Uterus (tissue), 4 donors: ENCODE results near the gene WDR76. TPM values are rescaled to one million over a fixed set of nuclear protein-coding genes. Genes with fewer than 3 reads are reported as not detected.

Source experiments
- DNase-seq, 2 donors: peaks; one replicate each; pipeline ENCODE4 v3.0.0-alpha.2; 2019 to 2020
- H3K27ac ChIP-seq, 2 donors: fragments of 200-600 bp; sonication (generic); 1 replicate in 1 of 2; 2 replicates in 1 of 2; pipeline ENCODE4 v1.5.1; 2016 to 2018
- H3K27me3 ChIP-seq, 2 donors: fragments of 200-600 bp; sonication (generic); one replicate each; pipeline ENCODE4 v1.5.1; 2018 to 2019; ENCODE audit warnings: control low read depth in 1 of 2
- H3K36me3 ChIP-seq, 2 donors: fragments of 200-600 bp; sonication (generic); one replicate each; pipeline ENCODE4 v1.5.1; 2019; ENCODE audit warnings: control low read depth in 1 of 2
- H3K4me1 ChIP-seq, 2 donors: fragments of 200-600 bp; sonication (generic); one replicate each; pipeline ENCODE4 v1.5.1; 2018 to 2019; ENCODE audit warnings: control low read depth in 1 of 2
- H3K4me3 ChIP-seq, 2 donors: fragments of 200-600 bp; sonication (generic); 1 replicate in 1 of 2; 2 replicates in 1 of 2; pipeline ENCODE4 v1.5.1; 2018 to 2019; ENCODE audit warnings: mild to moderate bottlenecking in 1 of 2
- H3K9me3 ChIP-seq, 2 donors: fragments of 200-600 bp; sonication (generic); one replicate each; pipeline ENCODE4 v1.5.1; 2019; ENCODE audit warnings: control low read depth in 1 of 2
- CTCF ChIP-seq, 4 experiments: fragments of 200-600 bp in 2 of 4; fragments of 450-650 bp in 2 of 4; sonication (generic) in 2 of 4; IDR thresholded peaks; one replicate each; pipeline ENCODE4 v1.5.1; 2016 to 2019; ENCODE audit warnings: antibody characterized with exemption in 4 of 4, mild to moderate bottlenecking in 2 of 4, moderate library complexity in 1 of 4
- POLR2A ChIP-seq, 2 donors: fragments of 450-650 bp; IDR thresholded peaks; one replicate each; pipeline ENCODE4 v1.6.1; 2016; ENCODE audit warnings: antibody characterized with exemption in 2 of 2, mild to moderate bottlenecking in 1 of 2, moderate library complexity in 1 of 2
- intact Hi-C: fragments of 100-400 bp; cut with DNase I; formaldehyde crosslinking; loops from one replicate; pipeline ENCODE4 v1.15.1; 2023; ENCODE audit warnings: low total_unique reads
- total RNA-seq, 4 donors: library from RNA; depleted of rRNA in 3 of 4; stranded (reverse); fragments of >200 nt in 3 of 4; gene quantifications; one replicate each; pipeline versions ENCODE4 v1.1.0 to v1.2.4, GENCODE V29; 2014 to 2023
- donor health status: DM: yes; HTN: yes; CAD: no.

WDR76 gene
- total RNA-seq, 4 donors from 2014 or later: 0.59 to 114 (median 13.0) TPM

DNA sequence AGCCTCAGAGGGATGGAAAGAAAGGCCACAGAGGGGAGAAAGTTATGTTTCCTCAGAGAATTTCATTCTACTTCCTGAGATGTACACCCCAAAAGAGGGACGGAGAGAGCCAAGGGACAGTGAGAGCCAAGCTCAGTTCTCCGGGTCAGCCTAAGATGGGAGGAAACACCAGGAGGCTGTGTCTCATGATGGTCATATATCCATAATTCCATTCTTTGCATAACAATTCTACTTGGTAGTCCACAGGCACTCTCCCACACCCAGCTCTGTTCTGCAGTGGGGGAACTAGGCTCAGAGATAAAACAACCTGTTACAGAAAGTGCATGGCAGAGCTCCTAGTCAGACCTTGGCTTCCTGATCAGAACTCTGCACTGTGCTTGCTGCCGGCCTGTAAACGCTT lies 54.4 kb downstream of the WDR76 start:
- intact Hi-C loops: no loop called here
- no peak overlapping the region for H3K27ac ChIP-seq
- no peaks in the 10 kb centered on the region for H3K4me1 ChIP-seq
- no peaks in the 10 kb centered on the region for H3K9me3 ChIP-seq
- no peak for DNase-seq
- no peak for TF ChIP-seq POLR2A (IDR thresholded peaks at IDR 0.05)
- no peak for TF ChIP-seq CTCF (IDR thresholded peaks at IDR 0.05)
- no peaks in the 10 kb centered on the region for H3K36me3 ChIP-seq
- H3K4me3 ChIP-seq: no peak overlapping the region
- no peaks in the 10 kb centered on the region for H3K27me3 ChIP-seq

DNA sequence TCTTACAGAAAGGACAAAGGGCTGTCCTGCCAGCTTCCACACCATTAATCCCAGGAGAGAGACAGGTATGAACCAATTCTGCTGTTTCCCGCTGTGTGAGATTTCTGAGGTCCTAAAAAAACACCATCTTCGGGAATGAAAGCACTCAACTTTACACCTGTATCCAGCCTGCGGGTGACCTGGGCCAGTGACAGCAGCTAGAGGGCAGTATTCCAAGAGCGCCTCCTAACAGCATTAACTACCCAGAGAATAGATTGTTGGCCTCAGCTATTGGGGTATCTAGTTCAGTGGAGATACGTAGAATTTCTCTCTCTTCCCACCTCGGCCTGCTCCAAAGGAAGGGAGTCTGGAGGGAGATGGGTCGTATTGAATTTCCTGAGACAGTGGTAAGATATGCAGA lies 55.1 kb downstream of the WDR76 start:
- Histone ChIP-seq H3K4me3 (no peak overlapping the region), H3K27ac (no peak overlapping the region), H3K27me3 (no peaks in the 10 kb centered on the region), H3K9me3 (no peaks in the 10 kb centered on the region), H3K4me1 (no peaks in the 10 kb centered on the region), H3K36me3 (no peaks in the 10 kb centered on the region)
- TF ChIP-seq CTCF (IDR thresholded peaks at IDR 0.05): no peak
- no peak for TF ChIP-seq POLR2A (IDR thresholded peaks at IDR 0.05)
- no peak for DNase-seq
- intact Hi-C loops: no loop called here

DNA sequence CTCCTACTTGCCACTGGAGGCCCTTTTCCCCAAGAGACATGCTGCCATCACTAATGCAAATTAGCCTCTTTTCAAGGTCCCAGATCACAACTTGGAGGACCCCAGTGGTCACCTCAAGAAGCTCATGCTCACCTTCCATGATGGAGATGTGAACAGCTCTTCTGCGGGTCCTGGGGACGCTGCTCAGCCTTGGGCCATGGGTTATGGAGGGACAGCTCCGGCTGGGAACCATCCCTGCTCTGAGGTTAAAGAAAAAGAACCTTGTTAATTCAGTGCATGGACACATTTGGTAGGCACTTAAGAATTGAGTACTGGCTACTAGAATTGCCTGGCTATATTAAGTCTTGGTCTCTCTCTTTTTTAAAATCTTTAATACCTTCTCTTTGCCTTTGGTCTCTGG lies 56.8 kb downstream of the WDR76 start:
- H3K36me3 ChIP-seq: no peaks in the 10 kb centered on the region
- no peaks in the 10 kb centered on the region for H3K27me3 ChIP-seq
- H3K9me3 ChIP-seq: no peaks in the 10 kb centered on the region
- no peak for DNase-seq
- no peak overlapping the region for H3K4me3 ChIP-seq
- no peak overlapping the region for H3K27ac ChIP-seq
- TF ChIP-seq CTCF (IDR thresholded peaks at IDR 0.05) (no peak), POLR2A (IDR thresholded peaks at IDR 0.05) (no peak)
- no peaks in the 10 kb centered on the region for H3K4me1 ChIP-seq
- intact Hi-C loops: no loop called here

- Histone ChIP-seq H3K27me3 (no peaks in the 10 kb centered on the region), H3K9me3 (no peaks in the 10 kb centered on the region), H3K27ac (no peak overlapping the region), H3K4me1 (no peaks in the 10 kb centered on the region), H3K4me3 (no peak overlapping the region), H3K36me3 (no peaks in the 10 kb centered on the region)
- no peak for TF ChIP-seq POLR2A (IDR thresholded peaks at IDR 0.05)
- no peak for TF ChIP-seq CTCF (IDR thresholded peaks at IDR 0.05)
- DNase-seq: no peak
- intact Hi-C loops: no loop called here
Observed at GRCh38 chr15:43886558-43886957, 59.8 kb downstream of the WDR76 start.

GRCh38 chr15:43887901-43888300 lies 61.1 kb downstream of the WDR76 start:
- Histone ChIP-seq H3K9me3 (no peaks in the 10 kb centered on the region), H3K4me1 (no peaks in the 10 kb centered on the region), H3K27ac (no peak overlapping the region), H3K36me3 (no peaks in the 10 kb centered on the region), H3K27me3 (no peaks in the 10 kb centered on the region), H3K4me3 (no peak overlapping the region)
- TF ChIP-seq CTCF (IDR thresholded peaks at IDR 0.05): no peak
- TF ChIP-seq POLR2A (IDR thresholded peaks at IDR 0.05): no peak
- DNase-seq: no peak
- intact Hi-C loops: no loop called here
